Uterus (tissue), 4 donors: Measurements from ENCODE around the gene DCC. TPM values are rescaled to one million over a fixed set of nuclear protein-coding genes. Genes with fewer than 3 reads are reported as not detected.

ENCODE experiments used
- DNase-seq, 2 donors: peaks; one replicate each; pipeline ENCODE4 v3.0.0-alpha.2; 2019 to 2020
- H3K27ac ChIP-seq, 2 donors: fragments of 200-600 bp; sonication (generic); 1 replicate in 1 of 2; 2 replicates in 1 of 2; pipeline ENCODE4 v1.5.1; 2016 to 2018
- H3K27me3 ChIP-seq, 2 donors: fragments of 200-600 bp; sonication (generic); one replicate each; pipeline ENCODE4 v1.5.1; 2018 to 2019; ENCODE audit warnings: control low read depth in 1 of 2
- H3K36me3 ChIP-seq, 2 donors: fragments of 200-600 bp; sonication (generic); one replicate each; pipeline ENCODE4 v1.5.1; 2019; ENCODE audit warnings: control low read depth in 1 of 2
- H3K4me1 ChIP-seq, 2 donors: fragments of 200-600 bp; sonication (generic); one replicate each; pipeline ENCODE4 v1.5.1; 2018 to 2019; ENCODE audit warnings: control low read depth in 1 of 2
- H3K4me3 ChIP-seq, 2 donors: fragments of 200-600 bp; sonication (generic); 1 replicate in 1 of 2; 2 replicates in 1 of 2; pipeline ENCODE4 v1.5.1; 2018 to 2019; ENCODE audit warnings: mild to moderate bottlenecking in 1 of 2
- H3K9me3 ChIP-seq, 2 donors: fragments of 200-600 bp; sonication (generic); one replicate each; pipeline ENCODE4 v1.5.1; 2019; ENCODE audit warnings: control low read depth in 1 of 2
- POLR2A ChIP-seq, 2 donors: fragments of 450-650 bp; IDR thresholded peaks; one replicate each; pipeline ENCODE4 v1.6.1; 2016; ENCODE audit warnings: antibody characterized with exemption in 2 of 2, mild to moderate bottlenecking in 1 of 2, moderate library complexity in 1 of 2
- intact Hi-C: fragments of 100-400 bp; cut with DNase I; formaldehyde crosslinking; loops from one replicate; pipeline ENCODE4 v1.15.1; 2023; ENCODE audit warnings: low total_unique reads
- total RNA-seq, 4 donors: library from RNA; depleted of rRNA in 3 of 4; stranded (reverse); fragments of >200 nt in 3 of 4; gene quantifications; one replicate each; pipeline versions ENCODE4 v1.1.0 to v1.2.4, GENCODE V29; 2014 to 2023
- TF ChIP-seq, protein P1 (sequence below), 4 experiments: fragments of 200-600 bp in 2 of 4; fragments of 450-650 bp in 2 of 4; sonication (generic) in 2 of 4; IDR thresholded peaks; one replicate each; pipeline ENCODE4 v1.5.1; 2016 to 2019; ENCODE audit warnings: antibody characterized with exemption in 4 of 4, mild to moderate bottlenecking in 2 of 4, moderate library complexity in 1 of 4
- donor health status: DM: yes; HTN: yes; CAD: no.

The DCC gene
- total RNA-seq, 4 donors from 2014 or later: 0.40 to 3.2 TPM; not detected in 2

DNA sequence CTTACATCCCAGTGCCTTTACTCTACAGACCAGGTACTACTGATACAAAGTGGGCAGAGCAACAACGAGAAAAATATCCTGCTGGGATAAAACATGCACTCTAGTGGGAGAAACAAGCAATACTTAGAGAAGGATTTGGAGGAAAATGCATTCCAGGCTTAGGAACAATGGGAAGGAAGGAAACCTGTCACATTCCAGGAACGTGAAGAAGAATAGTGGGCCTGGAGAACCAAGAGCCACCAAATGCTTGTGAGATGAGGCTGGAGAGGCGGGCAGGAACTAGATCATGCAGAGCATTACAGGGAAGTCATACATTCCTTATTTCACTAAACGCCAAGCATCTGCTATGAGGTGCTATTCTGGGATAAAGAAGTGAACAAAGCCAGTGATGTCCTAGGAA, 342.3 kb downstream of the DCC start:
- Histone ChIP-seq H3K27ac (no peak overlapping the region), H3K4me3 (no peak overlapping the region), H3K36me3 (no peaks in the 10 kb centered on the region), H3K4me1 (no peaks in the 10 kb centered on the region), H3K27me3 (no peaks in the 10 kb centered on the region), H3K9me3 (no peaks in the 10 kb centered on the region)
- TF ChIP-seq POLR2A (IDR thresholded peaks at IDR 0.05): no peak
- TF ChIP-seq, protein P1, sequence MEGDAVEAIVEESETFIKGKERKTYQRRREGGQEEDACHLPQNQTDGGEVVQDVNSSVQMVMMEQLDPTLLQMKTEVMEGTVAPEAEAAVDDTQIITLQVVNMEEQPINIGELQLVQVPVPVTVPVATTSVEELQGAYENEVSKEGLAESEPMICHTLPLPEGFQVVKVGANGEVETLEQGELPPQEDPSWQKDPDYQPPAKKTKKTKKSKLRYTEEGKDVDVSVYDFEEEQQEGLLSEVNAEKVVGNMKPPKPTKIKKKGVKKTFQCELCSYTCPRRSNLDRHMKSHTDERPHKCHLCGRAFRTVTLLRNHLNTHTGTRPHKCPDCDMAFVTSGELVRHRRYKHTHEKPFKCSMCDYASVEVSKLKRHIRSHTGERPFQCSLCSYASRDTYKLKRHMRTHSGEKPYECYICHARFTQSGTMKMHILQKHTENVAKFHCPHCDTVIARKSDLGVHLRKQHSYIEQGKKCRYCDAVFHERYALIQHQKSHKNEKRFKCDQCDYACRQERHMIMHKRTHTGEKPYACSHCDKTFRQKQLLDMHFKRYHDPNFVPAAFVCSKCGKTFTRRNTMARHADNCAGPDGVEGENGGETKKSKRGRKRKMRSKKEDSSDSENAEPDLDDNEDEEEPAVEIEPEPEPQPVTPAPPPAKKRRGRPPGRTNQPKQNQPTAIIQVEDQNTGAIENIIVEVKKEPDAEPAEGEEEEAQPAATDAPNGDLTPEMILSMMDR (IDR thresholded peaks at IDR 0.05): no peak
- no peak for DNase-seq
- intact Hi-C loops: no loop called here

DNA sequence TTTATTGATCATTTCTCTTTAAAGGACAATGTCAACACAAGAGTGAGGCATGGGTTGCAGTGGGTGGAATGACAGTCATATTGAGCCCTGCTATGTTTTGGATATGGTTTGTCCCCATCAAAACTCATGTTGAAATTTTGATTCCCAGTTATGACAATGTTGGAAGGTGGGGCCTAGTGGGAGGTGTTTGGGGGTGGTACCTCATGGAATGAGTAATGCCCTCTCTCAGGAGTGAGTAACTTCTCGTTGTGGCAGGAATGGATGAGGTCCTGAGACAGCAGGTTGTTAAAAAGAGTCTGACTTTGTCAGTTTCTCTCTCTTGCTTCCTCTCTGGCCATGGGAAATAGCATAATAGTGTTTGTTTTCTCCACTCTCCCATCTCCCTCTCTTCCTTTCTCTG, 345.3 kb downstream of the DCC start:
- Histone ChIP-seq H3K27ac (no peak overlapping the region), H3K27me3 (no peaks in the 10 kb centered on the region), H3K9me3 (no peaks in the 10 kb centered on the region), H3K36me3 (no peaks in the 10 kb centered on the region), H3K4me1 (no peaks in the 10 kb centered on the region), H3K4me3 (no peak overlapping the region)
- no peak for DNase-seq
- TF ChIP-seq, protein P1 (IDR thresholded peaks at IDR 0.05): no peak
- no peak for TF ChIP-seq POLR2A (IDR thresholded peaks at IDR 0.05)
- intact Hi-C loops: no loop called here

DNA sequence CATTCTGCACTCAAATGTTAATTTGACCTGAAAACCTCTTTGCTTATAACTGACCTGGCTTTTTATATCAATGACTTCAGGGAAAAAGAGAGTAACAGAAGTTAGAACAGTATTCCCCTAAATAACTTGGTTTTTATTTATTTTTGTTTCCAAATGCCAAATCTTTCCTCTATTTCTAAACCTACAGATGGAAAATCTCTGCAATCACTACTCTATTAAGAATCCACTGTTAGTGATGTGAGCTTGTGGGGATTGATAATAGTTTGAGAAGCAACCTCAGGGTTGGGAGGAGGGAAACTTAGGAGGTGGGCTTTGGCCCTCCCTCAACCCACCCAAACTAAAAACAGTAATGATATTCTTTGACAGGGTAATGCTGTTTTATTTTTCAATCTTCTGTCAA, 351.8 kb downstream of the DCC start:
- no peaks in the 10 kb centered on the region for H3K9me3 ChIP-seq
- no peak overlapping the region for H3K27ac ChIP-seq
- DNase-seq: no peak
- H3K4me1 ChIP-seq: no peaks in the 10 kb centered on the region
- no peak overlapping the region for H3K4me3 ChIP-seq
- intact Hi-C loops: no loop called here
- TF ChIP-seq POLR2A (IDR thresholded peaks at IDR 0.05): no peak
- TF ChIP-seq, protein P1 (IDR thresholded peaks at IDR 0.05): no peak
- H3K27me3 ChIP-seq: no peaks in the 10 kb centered on the region
- no peaks in the 10 kb centered on the region for H3K36me3 ChIP-seq

DNA sequence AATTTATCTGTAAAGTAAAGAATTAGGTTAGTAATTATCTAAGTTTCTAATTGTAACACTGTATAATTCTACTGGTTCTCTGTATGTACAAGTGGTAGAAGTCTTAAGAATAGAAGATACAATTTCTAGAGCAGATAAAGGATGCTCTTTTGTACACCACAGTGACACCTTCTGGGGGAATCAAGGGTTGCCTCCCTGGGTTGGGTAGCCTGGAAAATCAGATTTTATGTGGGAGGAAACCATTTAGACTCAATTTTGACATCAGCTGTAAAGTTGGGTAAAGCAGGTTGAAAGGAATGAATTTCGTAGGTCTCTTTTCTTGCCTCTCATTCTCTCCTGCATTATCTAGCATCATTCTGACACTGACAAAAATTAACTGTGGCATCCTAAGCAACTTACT, 354.8 kb downstream of the DCC start:
- no peak overlapping the region for H3K4me3 ChIP-seq
- intact Hi-C loops: no loop called here
- H3K36me3 ChIP-seq: no peaks in the 10 kb centered on the region
- H3K27me3 ChIP-seq: no peaks in the 10 kb centered on the region
- no peak for TF ChIP-seq POLR2A (IDR thresholded peaks at IDR 0.05)
- TF ChIP-seq, protein P1 (IDR thresholded peaks at IDR 0.05): no peak
- H3K4me1 ChIP-seq: no peaks in the 10 kb centered on the region
- DNase-seq: no peak
- H3K9me3 ChIP-seq: no peaks in the 10 kb centered on the region
- H3K27ac ChIP-seq: no peak overlapping the region

DNA sequence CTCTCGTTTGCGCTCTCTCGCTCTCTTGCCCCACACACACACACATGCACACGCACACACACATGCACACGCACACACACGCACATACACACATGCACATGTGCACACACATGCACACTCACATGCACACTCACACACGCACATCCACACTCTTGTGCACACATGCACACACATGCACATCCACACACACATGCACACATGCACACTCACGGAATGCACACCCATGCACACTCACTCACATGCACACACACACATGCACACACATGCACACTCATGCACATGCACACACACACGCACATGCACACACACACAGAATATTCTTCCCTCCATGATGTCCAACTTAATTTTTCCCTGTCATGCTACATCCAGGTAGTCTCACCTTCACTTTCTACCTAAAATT, 360.1 kb downstream of the DCC start:
- Histone ChIP-seq H3K36me3 (no peaks in the 10 kb centered on the region), H3K4me1 (no peaks in the 10 kb centered on the region), H3K9me3 (no peaks in the 10 kb centered on the region), H3K4me3 (no peak overlapping the region), H3K27ac (no peak overlapping the region), H3K27me3 (no peaks in the 10 kb centered on the region)
- TF ChIP-seq, protein P1 (IDR thresholded peaks at IDR 0.05): no peak
- no peak for TF ChIP-seq POLR2A (IDR thresholded peaks at IDR 0.05)
- DNase-seq: no peak
- intact Hi-C loops: no loop called here
